ENCODE data around the gene ZNF205.

DNA sequence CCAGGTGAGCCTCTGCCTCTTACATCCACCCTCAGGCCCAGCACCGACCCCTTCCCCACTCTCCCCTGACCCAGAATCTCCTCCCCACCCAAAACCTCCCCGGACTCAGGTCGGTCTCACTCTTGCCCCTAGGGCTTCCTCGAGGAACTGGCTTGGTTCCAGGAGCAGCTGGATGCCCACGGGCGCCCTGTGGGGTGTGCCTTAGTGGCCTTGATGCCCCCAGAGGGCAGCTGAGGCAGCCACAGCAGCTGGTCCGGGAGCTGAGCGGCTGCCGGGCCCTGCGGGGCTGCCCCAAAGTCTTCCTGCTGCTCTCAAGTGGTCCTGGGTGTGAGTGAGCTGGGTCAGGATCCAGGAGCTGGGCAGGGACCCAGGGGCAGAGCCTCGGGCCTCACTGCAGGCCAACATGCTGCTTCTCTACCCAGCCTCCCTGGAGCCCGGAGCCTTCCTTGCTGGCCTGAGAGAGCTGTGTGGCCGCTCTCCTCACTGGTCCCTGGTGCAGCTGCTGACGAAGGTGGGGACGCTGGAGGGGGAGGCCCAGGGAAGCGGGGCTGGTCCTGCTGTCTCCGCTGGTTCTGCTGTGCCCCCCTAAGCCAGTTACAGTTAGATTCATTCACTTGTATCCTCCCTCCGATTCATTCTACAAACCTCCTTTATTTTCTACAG, 32.1 kb downstream of the ZNF205 start:
- TF ChIP-seq, protein P1, sequence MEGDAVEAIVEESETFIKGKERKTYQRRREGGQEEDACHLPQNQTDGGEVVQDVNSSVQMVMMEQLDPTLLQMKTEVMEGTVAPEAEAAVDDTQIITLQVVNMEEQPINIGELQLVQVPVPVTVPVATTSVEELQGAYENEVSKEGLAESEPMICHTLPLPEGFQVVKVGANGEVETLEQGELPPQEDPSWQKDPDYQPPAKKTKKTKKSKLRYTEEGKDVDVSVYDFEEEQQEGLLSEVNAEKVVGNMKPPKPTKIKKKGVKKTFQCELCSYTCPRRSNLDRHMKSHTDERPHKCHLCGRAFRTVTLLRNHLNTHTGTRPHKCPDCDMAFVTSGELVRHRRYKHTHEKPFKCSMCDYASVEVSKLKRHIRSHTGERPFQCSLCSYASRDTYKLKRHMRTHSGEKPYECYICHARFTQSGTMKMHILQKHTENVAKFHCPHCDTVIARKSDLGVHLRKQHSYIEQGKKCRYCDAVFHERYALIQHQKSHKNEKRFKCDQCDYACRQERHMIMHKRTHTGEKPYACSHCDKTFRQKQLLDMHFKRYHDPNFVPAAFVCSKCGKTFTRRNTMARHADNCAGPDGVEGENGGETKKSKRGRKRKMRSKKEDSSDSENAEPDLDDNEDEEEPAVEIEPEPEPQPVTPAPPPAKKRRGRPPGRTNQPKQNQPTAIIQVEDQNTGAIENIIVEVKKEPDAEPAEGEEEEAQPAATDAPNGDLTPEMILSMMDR (conservative IDR thresholded peaks at IDR 0.05 in 1 of 2, IDR thresholded peaks at IDR 0.05 in 1 of 2; ENCODE audit: low read depth in 1 of 2, low read length in 2 of 2), result no peak
- TF ChIP-seq EZH2 (IDR thresholded peaks at IDR 0.05; ENCODE audit: low read length, missing control alignments), result no peak
